Tibial nerve (tissue), 4 donors: ENCODE results near the gene TFDP2. TPM values are rescaled to one million over a fixed set of nuclear protein-coding genes. Genes with fewer than 3 reads are reported as not detected.

Experiments
- DNase-seq, 2 donors: peaks; one replicate each; pipeline ENCODE4 v3.0.0-alpha.2; 2019; ENCODE audit warnings: low spot score in 2 of 2
- H3K27ac ChIP-seq, 4 donors: fragments of 200-600 bp; sonication (generic) in 3 of 4; one replicate each; pipeline ENCODE4 v1.5.1; 2017 to 2019; ENCODE audit warnings: mild to moderate bottlenecking in 1 of 4
- H3K27me3 ChIP-seq, 2 donors: fragments of 200-600 bp; sonication (generic) in 1 of 2; one replicate each; pipeline versions ENCODE4 v1.5.1 to v1.6.0; 2017 to 2019
- H3K36me3 ChIP-seq, 3 donors: fragments of 200-600 bp; sonication (generic); one replicate each; pipeline ENCODE4 v1.5.1; 2018 to 2019
- H3K4me1 ChIP-seq, 4 donors: fragments of 200-600 bp; sonication (generic) in 3 of 4; one replicate each; pipeline ENCODE4 v1.5.1; 2017 to 2019
- H3K4me3 ChIP-seq, 4 donors: fragments of 200-600 bp; sonication (generic) in 3 of 4; one replicate each; pipeline ENCODE4 v1.5.1; 2017 to 2019; ENCODE audit warnings: mild to moderate bottlenecking in 1 of 4, moderate library complexity in 1 of 4
- H3K9me3 ChIP-seq, 4 donors: fragments of 200-600 bp; sonication (generic) in 3 of 4; one replicate each; pipeline ENCODE4 v1.5.1; 2017 to 2019
- EP300 ChIP-seq, 2 donors: sonication (generic); formaldehyde crosslinking; IDR thresholded peaks; one replicate each; pipeline ENCODE4 v1.6.1; 2017; ENCODE audit warnings: antibody characterized with exemption in 2 of 2, mild to moderate bottlenecking in 1 of 2
- POLR2A ChIP-seq, 2 donors: fragments of 450-650 bp; IDR thresholded peaks; one replicate each; pipeline ENCODE4 v1.6.1; 2017; ENCODE audit warnings: antibody characterized with exemption in 2 of 2, mild to moderate bottlenecking in 2 of 2, moderate library complexity in 2 of 2
- whole genome bisulfite sequencing, 2 donors: methylation state at CpG; one replicate each; pipeline ENCODE4 v1.1.5; 2018; 5-methylcytosine and 5-hydroxymethylcytosine counted together
- total RNA-seq, 4 donors: library from RNA; depleted of rRNA; stranded (reverse); fragments of >200 nt; gene quantifications; one replicate each; pipeline ENCODE4 v1.1.0, GENCODE V29; 2016
- TF ChIP-seq, protein P1 (sequence below), 5 experiments: fragments of 200-600 bp in 3 of 5; fragments of 450-650 bp in 2 of 5; sonication (generic) in 3 of 5; IDR thresholded peaks; one replicate each; pipeline ENCODE4 v1.5.1; 2016 to 2019; ENCODE audit warnings: antibody characterized with exemption in 5 of 5, mild to moderate bottlenecking in 3 of 5, moderate library complexity in 2 of 5

TFDP2 gene
- total RNA-seq, 4 donors from 2014 or later = 30.0 to 95.7 (median 70.6) TPM

DNA sequence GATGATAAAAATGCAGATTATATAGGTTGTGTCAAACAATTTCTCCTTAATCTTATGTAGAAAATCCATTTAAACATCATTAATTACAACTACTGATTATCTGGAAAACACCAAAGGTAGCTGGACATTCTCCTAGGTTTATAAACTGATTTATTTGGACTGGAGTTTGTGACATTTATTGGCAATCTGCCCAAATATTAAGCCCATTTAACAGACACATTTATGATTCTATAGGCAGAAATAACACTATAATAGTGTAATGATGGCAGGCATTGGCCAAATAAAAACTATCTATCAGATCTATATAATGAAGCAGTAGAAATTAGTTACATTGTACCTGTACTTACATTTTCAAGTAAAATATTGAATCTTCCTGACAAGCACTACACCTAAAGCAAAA is 117.8 kb downstream of the TFDP2 start:
- H3K36me3 ChIP-seq = no peaks in the 10 kb centered on the region
- H3K27me3 ChIP-seq = no peaks in the 10 kb centered on the region
- DNase-seq = no peak
- H3K9me3 ChIP-seq = no peaks in the 10 kb centered on the region
- no peak for TF ChIP-seq EP300 (IDR thresholded peaks at IDR 0.05)
- TF ChIP-seq, protein P1, sequence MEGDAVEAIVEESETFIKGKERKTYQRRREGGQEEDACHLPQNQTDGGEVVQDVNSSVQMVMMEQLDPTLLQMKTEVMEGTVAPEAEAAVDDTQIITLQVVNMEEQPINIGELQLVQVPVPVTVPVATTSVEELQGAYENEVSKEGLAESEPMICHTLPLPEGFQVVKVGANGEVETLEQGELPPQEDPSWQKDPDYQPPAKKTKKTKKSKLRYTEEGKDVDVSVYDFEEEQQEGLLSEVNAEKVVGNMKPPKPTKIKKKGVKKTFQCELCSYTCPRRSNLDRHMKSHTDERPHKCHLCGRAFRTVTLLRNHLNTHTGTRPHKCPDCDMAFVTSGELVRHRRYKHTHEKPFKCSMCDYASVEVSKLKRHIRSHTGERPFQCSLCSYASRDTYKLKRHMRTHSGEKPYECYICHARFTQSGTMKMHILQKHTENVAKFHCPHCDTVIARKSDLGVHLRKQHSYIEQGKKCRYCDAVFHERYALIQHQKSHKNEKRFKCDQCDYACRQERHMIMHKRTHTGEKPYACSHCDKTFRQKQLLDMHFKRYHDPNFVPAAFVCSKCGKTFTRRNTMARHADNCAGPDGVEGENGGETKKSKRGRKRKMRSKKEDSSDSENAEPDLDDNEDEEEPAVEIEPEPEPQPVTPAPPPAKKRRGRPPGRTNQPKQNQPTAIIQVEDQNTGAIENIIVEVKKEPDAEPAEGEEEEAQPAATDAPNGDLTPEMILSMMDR (IDR thresholded peaks at IDR 0.05) = no peak
- TF ChIP-seq POLR2A (IDR thresholded peaks at IDR 0.05) = no peak
- peaks cover 0 to 27% (median 1%) of the 10 kb centered on the region in 4 donors for H3K4me1 ChIP-seq
- no peak overlapping the region for H3K27ac ChIP-seq
- no peak overlapping the region for H3K4me3 ChIP-seq

DNA sequence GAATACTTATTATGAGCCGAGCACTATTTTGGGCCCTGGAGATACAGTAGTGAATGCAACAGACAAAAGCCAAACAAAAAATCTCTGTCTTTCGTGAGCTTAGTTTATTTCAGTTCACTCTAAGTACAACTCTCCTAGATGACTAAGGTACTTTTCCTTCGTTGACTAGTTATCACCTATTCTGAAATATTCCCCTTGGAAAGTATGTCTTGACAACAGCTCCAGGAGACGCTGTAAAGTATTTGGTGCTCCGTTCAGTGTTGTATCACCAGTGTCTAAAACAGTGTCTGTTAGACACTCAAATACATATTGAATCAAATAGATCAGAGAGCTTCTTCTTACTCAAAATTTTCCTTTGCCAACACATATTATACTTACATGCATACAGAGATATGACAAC is 119.6 kb downstream of the TFDP2 start:
- no peak overlapping the region for H3K4me3 ChIP-seq
- DNase-seq = no peak
- H3K4me1 ChIP-seq = peaks cover 0 to 34% (median 1%) of the 10 kb centered on the region in 4 donors
- H3K27me3 ChIP-seq = no peaks in the 10 kb centered on the region
- 54 to 61% methylated on average over 5 of the region's 5 CpGs for WGBS, 2 donors
- TF ChIP-seq EP300 (IDR thresholded peaks at IDR 0.05) (no peak), POLR2A (IDR thresholded peaks at IDR 0.05) (no peak)
- TF ChIP-seq, protein P1 (IDR thresholded peaks at IDR 0.05) = no peak
- H3K9me3 ChIP-seq = no peaks in the 10 kb centered on the region
- peak overlapping the region in 1 of 4 donors; percentile 65 for H3K27ac ChIP-seq
- H3K36me3 ChIP-seq = no peaks in the 10 kb centered on the region

DNA sequence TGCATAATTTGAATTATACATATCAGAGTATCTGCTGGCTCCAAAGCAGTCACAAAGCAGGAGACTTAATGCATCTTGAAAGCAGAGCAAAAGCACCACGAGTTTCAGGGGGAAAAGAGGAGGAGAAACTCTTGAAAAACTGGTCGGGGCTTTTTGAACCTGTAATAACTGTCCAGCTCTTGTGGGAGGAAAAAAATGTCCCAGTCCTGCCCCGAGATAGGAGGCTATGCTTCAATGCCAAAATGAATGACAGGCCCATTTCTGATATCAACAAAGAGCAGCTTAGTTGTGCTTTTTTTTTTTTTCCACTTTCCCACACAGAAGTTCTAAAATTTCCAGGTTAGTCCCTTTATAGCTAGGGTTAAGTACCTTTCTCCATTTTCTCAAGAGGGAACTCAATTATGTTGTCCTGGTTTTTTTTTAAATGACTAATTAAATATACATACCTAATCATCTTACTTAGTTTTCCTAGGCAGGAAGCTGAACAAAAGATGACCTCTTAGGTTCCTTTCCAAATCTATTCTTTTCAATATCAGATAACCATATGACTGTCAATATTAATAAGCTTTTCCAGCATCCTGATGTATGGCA is 120.2 kb downstream of the TFDP2 start:
- Histone ChIP-seq H3K9me3 (no peaks in the 10 kb centered on the region), H3K4me3 (no peak overlapping the region), H3K27ac (peak overlapping the region in 2 of 4 donors; percentile 43 to 65), H3K4me1 (peaks cover 0 to 34% (median 1%) of the 10 kb centered on the region in 4 donors), H3K36me3 (no peaks in the 10 kb centered on the region), H3K27me3 (no peaks in the 10 kb centered on the region)
- DNase-seq = no peak
- TF ChIP-seq EP300 (IDR thresholded peaks at IDR 0.05) (no peak), POLR2A (IDR thresholded peaks at IDR 0.05) (no peak)
- TF ChIP-seq, protein P1 (IDR thresholded peaks at IDR 0.05) = no peak
- WGBS, 2 donors = 23 to 43% methylated on average over 3 of the region's 3 CpGs

DNA sequence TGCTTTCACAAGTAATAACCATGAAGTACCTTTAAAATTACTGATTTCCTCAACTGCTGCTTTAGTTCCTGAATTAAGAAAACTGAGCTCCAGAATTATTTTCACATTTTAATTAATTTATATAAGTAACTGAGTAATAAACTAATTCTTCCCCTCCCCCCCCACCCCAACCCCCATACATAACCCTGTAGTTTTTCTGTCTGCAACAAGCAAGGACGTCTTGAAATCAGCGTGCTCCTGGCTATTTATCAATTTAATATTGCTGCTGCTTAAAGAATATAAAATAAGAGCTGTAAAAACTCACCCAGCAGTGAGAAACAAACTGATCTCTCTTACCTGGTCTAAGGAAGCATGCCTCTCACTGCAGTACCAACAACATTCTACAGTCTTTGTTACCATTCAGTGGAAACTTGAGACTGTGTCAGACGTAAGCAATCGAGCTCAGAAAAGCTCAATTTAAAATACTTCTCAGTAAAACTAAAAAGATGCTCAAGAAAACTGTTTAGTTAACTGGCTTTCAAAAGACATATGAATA is 121.0 kb downstream of the TFDP2 start:
- Histone ChIP-seq H3K27ac (peak overlapping the region in 2 of 4 donors; percentile 18 to 65), H3K9me3 (no peaks in the 10 kb centered on the region), H3K27me3 (no peaks in the 10 kb centered on the region), H3K4me3 (peak overlapping the region; percentile 13 to 41 (median 22)), H3K36me3 (no peaks in the 10 kb centered on the region), H3K4me1 (peaks cover 0 to 34% (median 1%) of the 10 kb centered on the region in 4 donors)
- WGBS, 2 donors = 5 to 7% methylated on average over 4 of the region's 4 CpGs
- TF ChIP-seq, protein P1 (IDR thresholded peaks at IDR 0.05) = no peak
- TF ChIP-seq POLR2A (IDR thresholded peaks at IDR 0.05) = no peak
- no peak for TF ChIP-seq EP300 (IDR thresholded peaks at IDR 0.05)
- DNase-seq = peak in 1 of 2 donors; percentile 41

DNA sequence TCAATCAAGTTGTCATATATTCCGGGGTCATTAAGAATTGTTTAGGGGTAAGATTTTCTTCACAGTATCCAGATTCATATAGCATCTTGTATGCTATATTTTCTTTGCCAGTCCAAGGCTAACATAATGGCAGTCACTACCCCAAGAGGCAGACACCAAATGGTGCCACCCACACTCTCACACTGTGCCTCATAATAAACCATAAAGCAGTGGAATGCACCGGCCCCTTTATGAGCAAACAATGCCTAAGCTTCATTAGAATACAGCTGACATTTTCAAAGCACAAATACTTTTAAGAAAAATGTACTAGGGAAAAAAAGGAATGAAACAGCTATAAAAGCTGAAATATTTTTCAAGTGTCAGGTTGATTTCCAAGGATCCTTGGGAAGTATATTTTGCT is 121.6 kb downstream of the TFDP2 start:
- TF ChIP-seq, protein P1 (IDR thresholded peaks at IDR 0.05) = no peak
- TF ChIP-seq POLR2A (IDR thresholded peaks at IDR 0.05) (no peak), EP300 (IDR thresholded peaks at IDR 0.05) (no peak)
- Histone ChIP-seq H3K4me1 (peaks cover 0 to 34% (median 1%) of the 10 kb centered on the region in 4 donors), H3K27me3 (no peaks in the 10 kb centered on the region), H3K9me3 (no peaks in the 10 kb centered on the region), H3K27ac (peak overlapping the region in 2 of 4 donors; percentile 18 to 65), H3K36me3 (no peaks in the 10 kb centered on the region), H3K4me3 (peak overlapping the region; percentile 13 to 41 (median 22))
- no peak for DNase-seq
- 2 to 3% methylated on average over 2 of the region's 2 CpGs for WGBS, 2 donors
